Right renal cortex interstitium (tissue), 3 donors: ENCODE results near the gene SERF1A. TPM values are rescaled to one million over a fixed set of nuclear protein-coding genes. Genes with fewer than 3 reads are reported as not detected.
"Not testable (repeated sequence)": the region's sequence is repeated elsewhere in the genome, so short reads cannot be mapped to it uniquely, and the experiment has no call there.

ENCODE experiments used
- DNase-seq, 3 donors: peaks; one replicate each; pipeline ENCODE4 v3.0.0-alpha.2; 2013; ENCODE audit warnings: low read depth in 3 of 3, low spot score in 2 of 3
- polyA plus RNA-seq, 3 donors: library from polyadenylated mRNA; unstranded; fragments of 120-200 nt; gene quantifications; one replicate each; pipeline ENCODE4 v1.2.1, GENCODE V29; 2013; ENCODE audit not compliant: insufficient read length in 3 of 3

Gene SERF1A
- 10 to 100 TPM in 2 of 3 donors, 1 to 10 TPM in 1; 9.1 to 10.9 (median 10.0) TPM for polyA plus RNA-seq

GRCh38 chr5:70900533-70901271, at the start of gene SERF1A:
Gene SERF1A (plus strand): TSS chr5:70900669. CDS start chr5:70900870, 201 bp downstream.
- not testable (repeated sequence) for DNase-seq

GRCh38 chr5:70866778-70867177, 33.7 kb upstream of the SERF1A start:
- not testable (repeated sequence) for DNase-seq

DNA sequence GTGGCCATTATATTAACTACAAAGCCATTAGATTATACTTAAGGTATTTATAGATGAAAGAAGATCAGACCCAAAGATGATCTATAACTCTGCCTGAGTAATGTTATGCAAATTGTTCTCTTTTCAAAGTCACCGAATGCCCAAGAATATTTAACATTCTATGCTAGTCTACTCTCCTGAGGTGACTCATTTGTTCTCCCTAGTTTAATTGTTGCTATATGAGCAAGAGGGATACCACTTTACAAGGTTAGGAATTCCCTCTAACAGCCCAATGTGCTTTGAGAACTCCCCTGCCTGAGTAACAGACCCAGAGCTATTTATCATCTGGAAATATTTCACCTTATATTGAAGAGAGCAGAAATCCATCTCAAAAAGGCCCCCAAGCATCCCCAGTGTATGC, 29.8 kb upstream of the SERF1A start:
- DNase-seq = not testable (repeated sequence)

GRCh38 chr5:70896076-70896475, 4.4 kb upstream of the SERF1A start:
- not testable (repeated sequence) for DNase-seq

DNA sequence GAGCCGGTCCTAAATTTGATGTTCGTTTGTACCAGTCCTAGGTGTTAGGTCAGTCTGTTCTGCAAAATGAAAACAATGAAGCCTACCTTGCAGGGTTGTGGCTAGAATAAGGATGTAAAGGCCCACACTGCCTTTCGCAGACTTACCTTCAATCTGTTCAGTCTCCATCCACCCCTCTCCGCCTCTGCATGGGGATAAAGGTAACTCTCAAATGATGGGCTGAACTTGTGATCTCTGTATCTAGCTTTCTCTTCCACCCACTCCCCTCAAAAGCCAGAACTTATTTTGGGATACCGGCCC, 753 bp downstream of the SERF1A start:
- DNase-seq = not testable (repeated sequence)

DNA sequence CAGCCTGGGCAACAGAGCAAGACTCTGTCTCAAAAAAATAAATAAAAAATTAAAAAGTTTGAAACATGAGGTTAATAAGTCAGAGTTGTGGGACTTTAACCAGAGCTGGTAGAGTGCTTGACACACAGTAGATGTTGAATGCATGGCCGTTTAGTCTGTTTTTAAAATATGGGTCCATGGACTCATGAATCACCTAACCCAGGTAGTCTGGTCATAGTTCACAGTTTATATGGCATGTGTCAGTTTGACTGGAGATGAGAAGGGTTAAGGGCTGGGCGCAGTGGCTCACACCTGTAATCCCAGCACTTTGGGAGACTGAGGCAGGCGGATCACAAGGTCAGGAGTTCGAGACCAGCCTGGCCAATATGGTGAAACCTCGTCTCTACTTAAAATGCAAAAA, 6.2 kb downstream of the SERF1A start:
- not testable (repeated sequence) for DNase-seq

DNA sequence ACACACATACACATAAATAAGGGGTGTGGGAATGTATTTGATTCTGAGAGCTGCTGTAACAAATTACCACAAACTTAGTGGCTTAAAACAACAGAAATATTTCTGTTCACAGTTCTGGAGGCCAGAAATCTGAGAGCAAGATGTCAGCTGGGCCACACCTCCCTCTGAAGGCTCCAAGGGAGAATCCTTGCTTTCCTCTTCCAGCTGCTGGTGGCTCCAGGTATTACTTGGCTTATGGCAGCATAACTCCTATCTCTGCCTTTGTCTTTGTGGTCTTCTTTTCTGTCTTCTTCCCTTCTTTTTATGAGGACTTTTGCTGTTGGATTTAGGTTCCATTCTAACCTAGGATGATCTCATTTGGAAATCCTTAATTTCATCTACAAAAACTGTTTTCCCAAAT, 16.4 kb downstream of the SERF1A start:
- not testable (repeated sequence) for DNase-seq

DNA sequence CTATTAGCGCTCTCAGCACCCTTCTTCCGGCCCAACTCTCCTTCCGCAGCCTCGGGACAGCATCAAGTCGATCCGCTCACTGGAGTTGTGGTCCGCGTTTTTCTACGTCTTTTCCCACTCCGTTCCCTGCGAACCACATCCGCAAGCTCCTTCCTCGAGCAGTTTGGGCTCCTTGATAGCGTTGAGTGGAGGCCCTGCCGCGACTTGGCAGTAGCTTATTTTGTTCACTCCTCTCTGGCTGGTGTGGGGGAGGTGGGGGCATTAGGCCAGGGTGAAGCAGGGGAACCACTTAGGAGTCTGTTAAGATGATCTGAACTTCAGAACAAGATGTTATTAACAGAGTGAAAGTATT, 24.7 kb downstream of the SERF1A start:
- DNase-seq = not testable (repeated sequence)

DNA sequence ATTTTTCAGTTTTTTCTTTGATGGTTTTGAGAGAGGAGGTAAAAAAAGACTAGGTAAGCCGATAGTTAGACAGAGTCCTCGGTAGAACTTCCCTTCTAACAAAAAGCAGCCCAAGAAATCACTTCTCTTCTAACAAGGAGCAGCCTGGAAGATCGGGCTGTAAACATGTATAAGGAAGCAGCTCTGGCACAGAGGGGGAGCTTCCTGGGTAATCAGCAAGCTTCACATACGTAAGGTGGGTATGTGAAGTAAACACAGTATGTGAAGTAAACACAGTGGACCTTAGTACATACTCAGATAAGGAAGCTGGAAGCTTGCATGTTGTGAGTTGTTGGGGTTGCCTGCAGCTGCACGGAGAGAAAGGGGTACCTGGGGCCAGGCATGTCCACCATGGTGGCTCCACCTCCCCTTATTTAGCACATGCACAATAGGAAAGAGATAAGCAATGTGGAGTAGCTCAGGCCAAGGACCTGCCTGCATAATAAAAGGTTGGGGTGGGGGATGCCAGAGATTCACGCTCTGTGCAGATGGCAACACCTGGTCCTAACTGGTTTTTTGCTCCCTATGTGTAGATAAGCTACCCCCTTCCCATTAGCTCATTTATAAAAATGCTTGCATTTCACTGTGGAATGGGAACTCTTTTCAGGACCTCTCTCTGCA, 31.4 kb downstream of the SERF1A start:
- DNase-seq = not testable (repeated sequence)

GRCh38 chr5:70932560-70932959, 32.1 kb downstream of the SERF1A start:
- not testable (repeated sequence) for DNase-seq

DNA sequence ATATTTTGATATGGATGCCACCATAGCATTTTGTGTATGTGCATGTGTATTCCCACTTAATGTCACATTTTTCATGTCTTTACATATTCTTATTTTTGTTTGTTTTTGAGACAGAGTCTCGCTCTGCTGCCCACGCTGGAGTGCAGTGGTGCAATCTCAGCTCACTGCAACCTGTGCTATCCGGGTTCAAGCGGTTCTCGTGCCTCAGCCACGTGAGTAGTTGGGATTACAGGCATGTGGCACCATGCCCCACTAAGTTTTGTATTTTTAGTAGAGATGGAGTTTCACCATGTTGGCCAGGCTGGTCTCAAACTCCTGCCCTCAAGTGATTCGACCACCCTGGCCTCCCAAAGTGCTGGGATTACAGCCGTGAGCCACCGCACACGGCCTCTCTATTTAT, 52.6 kb downstream of the SERF1A start:
- not testable (repeated sequence) for DNase-seq

Other genes starting within 250 kb of the SERF1A start
- 10 to 100 TPM; 55.2 to 81.0 (median 61.1) TPM for gene SMN1, start 24.4 kb downstream of the SERF1A start, polyA plus RNA-seq
- gene NAIP, start 124.7 kb downstream of the SERF1A start, polyA plus RNA-seq = 10 to 100 TPM; 14.5 to 18.1 (median 14.8) TPM
- 10 to 100 TPM; 17.2 to 18.5 (median 18.2) TPM for gene GTF2H2, start 167.0 kb downstream of the SERF1A start, polyA plus RNA-seq